Measurements from ENCODE around the gene NTHL1. TPM values are rescaled to one million over a fixed set of nuclear protein-coding genes. Genes with fewer than 3 reads are reported as not detected.

The NTHL1 gene
- total RNA-seq, 1 experiment from 2014 or later, result 93.3 TPM

GRCh38 chr16:2057438-2057837, 9.8 kb upstream of the NTHL1 start:
- DNase-seq (ENCODE audit: low spot score), result no peak
- no peaks in the 10 kb centered on the region for H3K4me1 Mint-ChIP-seq
- H3K36me3 Mint-ChIP-seq, result no peaks in the 10 kb centered on the region; the same call in 1 of the 2 replicates
- H3K27me3 Mint-ChIP-seq (ENCODE audit: low read depth), result no peaks in the 10 kb centered on the region
- H3K9me3 Mint-ChIP-seq, result no peaks in the 10 kb centered on the region
- ChIA-PET CTCF (interaction anchor here (0.9 to 2.5 kb wide), 12 partner anchors 10 to 88 kb away, joined by 3 to 18 read pairs (median 4); partner anchors contain the start of genes NTHL1 and TSC2), POLR2A (no interaction called here)
- TF ChIP-seq PRRX2 (CRISPR knock-in tag; IDR thresholded peaks at IDR 0.05), result no peak
- TF ChIP-seq, protein P1, sequence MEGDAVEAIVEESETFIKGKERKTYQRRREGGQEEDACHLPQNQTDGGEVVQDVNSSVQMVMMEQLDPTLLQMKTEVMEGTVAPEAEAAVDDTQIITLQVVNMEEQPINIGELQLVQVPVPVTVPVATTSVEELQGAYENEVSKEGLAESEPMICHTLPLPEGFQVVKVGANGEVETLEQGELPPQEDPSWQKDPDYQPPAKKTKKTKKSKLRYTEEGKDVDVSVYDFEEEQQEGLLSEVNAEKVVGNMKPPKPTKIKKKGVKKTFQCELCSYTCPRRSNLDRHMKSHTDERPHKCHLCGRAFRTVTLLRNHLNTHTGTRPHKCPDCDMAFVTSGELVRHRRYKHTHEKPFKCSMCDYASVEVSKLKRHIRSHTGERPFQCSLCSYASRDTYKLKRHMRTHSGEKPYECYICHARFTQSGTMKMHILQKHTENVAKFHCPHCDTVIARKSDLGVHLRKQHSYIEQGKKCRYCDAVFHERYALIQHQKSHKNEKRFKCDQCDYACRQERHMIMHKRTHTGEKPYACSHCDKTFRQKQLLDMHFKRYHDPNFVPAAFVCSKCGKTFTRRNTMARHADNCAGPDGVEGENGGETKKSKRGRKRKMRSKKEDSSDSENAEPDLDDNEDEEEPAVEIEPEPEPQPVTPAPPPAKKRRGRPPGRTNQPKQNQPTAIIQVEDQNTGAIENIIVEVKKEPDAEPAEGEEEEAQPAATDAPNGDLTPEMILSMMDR (IDR thresholded peaks at IDR 0.05), result no peak
- TF ChIP-seq HMGXB4 (CRISPR knock-in tag; IDR thresholded peaks at IDR 0.05), result no peak
- TF ChIP-seq, protein P2, sequence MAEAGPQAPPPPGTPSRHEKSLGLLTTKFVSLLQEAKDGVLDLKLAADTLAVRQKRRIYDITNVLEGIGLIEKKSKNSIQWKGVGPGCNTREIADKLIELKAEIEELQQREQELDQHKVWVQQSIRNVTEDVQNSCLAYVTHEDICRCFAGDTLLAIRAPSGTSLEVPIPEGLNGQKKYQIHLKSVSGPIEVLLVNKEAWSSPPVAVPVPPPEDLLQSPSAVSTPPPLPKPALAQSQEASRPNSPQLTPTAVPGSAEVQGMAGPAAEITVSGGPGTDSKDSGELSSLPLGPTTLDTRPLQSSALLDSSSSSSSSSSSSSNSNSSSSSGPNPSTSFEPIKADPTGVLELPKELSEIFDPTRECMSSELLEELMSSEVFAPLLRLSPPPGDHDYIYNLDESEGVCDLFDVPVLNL (CRISPR knock-in tag; IDR thresholded peaks at IDR 0.05; ENCODE audit: borderline replicate concordance, low read depth), result no peak
- no peak for TF ChIP-seq TEAD1 (CRISPR knock-in tag; IDR thresholded peaks at IDR 0.05)
- no peak overlapping the region for H3K4me3 Mint-ChIP-seq
- ATAC-seq, result no peak
- no peak overlapping the region for H3K27ac Mint-ChIP-seq

- no peak overlapping the region for H3K27ac Mint-ChIP-seq
- ChIA-PET POLR2A (interaction anchor here (0.9 kb wide), 1 partner anchor 99 kb away, joined by 3 read pairs; the partner anchor contains the start of gene TRAF7), CTCF (interaction anchor here (0.5 to 2.5 kb wide), 19 partner anchors 9 to 89 kb away, joined by 3 to 18 read pairs (median 4); partner anchors contain the start of genes NPW, NTHL1, TBL3 and TSC2)
- H3K4me1 Mint-ChIP-seq, result no peaks in the 10 kb centered on the region
- TF ChIP-seq TEAD1 (CRISPR knock-in tag; IDR thresholded peaks at IDR 0.05), result no peak
- TF ChIP-seq, protein P3, sequence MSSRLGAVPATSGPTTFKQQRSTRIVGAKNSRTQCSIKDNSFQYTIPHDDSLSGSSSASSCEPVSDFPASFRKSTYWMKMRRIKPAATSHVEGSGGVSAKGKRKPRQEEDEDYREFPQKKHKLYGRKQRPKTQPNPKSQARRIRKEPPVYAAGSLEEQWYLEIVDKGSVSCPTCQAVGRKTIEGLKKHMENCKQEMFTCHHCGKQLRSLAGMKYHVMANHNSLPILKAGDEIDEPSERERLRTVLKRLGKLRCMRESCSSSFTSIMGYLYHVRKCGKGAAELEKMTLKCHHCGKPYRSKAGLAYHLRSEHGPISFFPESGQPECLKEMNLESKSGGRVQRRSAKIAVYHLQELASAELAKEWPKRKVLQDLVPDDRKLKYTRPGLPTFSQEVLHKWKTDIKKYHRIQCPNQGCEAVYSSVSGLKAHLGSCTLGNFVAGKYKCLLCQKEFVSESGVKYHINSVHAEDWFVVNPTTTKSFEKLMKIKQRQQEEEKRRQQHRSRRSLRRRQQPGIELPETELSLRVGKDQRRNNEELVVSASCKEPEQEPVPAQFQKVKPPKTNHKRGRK (CRISPR knock-in tag; IDR thresholded peaks at IDR 0.05; ENCODE audit: borderline replicate concordance), result no peak
- TF ChIP-seq, protein P4, sequence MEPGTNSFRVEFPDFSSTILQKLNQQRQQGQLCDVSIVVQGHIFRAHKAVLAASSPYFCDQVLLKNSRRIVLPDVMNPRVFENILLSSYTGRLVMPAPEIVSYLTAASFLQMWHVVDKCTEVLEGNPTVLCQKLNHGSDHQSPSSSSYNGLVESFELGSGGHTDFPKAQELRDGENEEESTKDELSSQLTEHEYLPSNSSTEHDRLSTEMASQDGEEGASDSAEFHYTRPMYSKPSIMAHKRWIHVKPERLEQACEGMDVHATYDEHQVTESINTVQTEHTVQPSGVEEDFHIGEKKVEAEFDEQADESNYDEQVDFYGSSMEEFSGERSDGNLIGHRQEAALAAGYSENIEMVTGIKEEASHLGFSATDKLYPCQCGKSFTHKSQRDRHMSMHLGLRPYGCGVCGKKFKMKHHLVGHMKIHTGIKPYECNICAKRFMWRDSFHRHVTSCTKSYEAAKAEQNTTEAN (CRISPR knock-in tag; IDR thresholded peaks at IDR 0.05), result no peak
- TF ChIP-seq CREB1 (CRISPR knock-in tag; IDR thresholded peaks at IDR 0.05), result no peak
- TF ChIP-seq SMAD4 (CRISPR knock-in tag; IDR thresholded peaks at IDR 0.05), result no peak
- TF ChIP-seq, protein P5, sequence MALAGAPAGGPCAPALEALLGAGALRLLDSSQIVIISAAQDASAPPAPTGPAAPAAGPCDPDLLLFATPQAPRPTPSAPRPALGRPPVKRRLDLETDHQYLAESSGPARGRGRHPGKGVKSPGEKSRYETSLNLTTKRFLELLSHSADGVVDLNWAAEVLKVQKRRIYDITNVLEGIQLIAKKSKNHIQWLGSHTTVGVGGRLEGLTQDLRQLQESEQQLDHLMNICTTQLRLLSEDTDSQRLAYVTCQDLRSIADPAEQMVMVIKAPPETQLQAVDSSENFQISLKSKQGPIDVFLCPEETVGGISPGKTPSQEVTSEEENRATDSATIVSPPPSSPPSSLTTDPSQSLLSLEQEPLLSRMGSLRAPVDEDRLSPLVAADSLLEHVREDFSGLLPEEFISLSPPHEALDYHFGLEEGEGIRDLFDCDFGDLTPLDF (CRISPR knock-in tag; IDR thresholded peaks at IDR 0.05), result no peak
- TF ChIP-seq ZNF671 (CRISPR knock-in tag; IDR thresholded peaks at IDR 0.05), result no peak
- TF ChIP-seq, protein P6, sequence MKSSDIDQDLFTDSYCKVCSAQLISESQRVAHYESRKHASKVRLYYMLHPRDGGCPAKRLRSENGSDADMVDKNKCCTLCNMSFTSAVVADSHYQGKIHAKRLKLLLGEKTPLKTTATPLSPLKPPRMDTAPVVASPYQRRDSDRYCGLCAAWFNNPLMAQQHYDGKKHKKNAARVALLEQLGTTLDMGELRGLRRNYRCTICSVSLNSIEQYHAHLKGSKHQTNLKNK (CRISPR knock-in tag; IDR thresholded peaks at IDR 0.05), result no peak
- no peak for TF ChIP-seq SP1 (CRISPR knock-in tag; conservative IDR thresholded peaks at IDR 0.05)
- TF ChIP-seq SMAD3 (CRISPR knock-in tag; IDR thresholded peaks at IDR 0.05; ENCODE audit: borderline replicate concordance), result no peak
- TF ChIP-seq HMGXB4 (CRISPR knock-in tag; IDR thresholded peaks at IDR 0.05), result no peak
- no peaks in the 10 kb centered on the region; the same call in 1 of the 2 replicates for H3K36me3 Mint-ChIP-seq
- H3K4me3 Mint-ChIP-seq, result no peak overlapping the region
- DNase-seq (ENCODE audit: low spot score), result no peak
- no peaks in the 10 kb centered on the region for H3K9me3 Mint-ChIP-seq
- peak; percentile 79 for ATAC-seq
- no peaks in the 10 kb centered on the region for H3K27me3 Mint-ChIP-seq (ENCODE audit: low read depth)
Measured at GRCh38 chr16:2056681-2057407, 9.2 kb upstream of the NTHL1 start.
